HCT116 (cell line): Measurements from ENCODE around the gene NAP1L1.

Source experiments
- ELF1 ChIP-seq: IDR thresholded peaks from 2 replicates; pipeline ENCODE4 v1.6.1; 2012; ENCODE audit warnings: low read depth, borderline replicate concordance
- MAX ChIP-seq: IDR thresholded peaks from 2 replicates; pipeline ENCODE4 v1.6.1; 2012
- POLR2A ChIP-seq: IDR thresholded peaks from 2 replicates; pipeline ENCODE4 v1.7.0; 2011; ENCODE audit warnings: borderline replicate concordance; ENCODE audit not compliant: insufficient read depth, insufficient read length; ENCODE audit errors: extremely low read depth

GRCh38 chr12:76031414-76032042, 53.0 kb downstream of the NAP1L1 start, which contains the start of gene PHLDA1:
- 0 out of 2 replicates have a peak, but pooled peaks have one; percentile 36 for TF ChIP-seq MAX
- peak; percentile 67 for TF ChIP-seq POLR2A
- no peak; the same call in 1 of the 2 replicates for TF ChIP-seq ELF1
